ENCODE measurements around the gene PAXIP1. TPM values are rescaled to one million over a fixed set of nuclear protein-coding genes. Genes with fewer than 3 reads are reported as not detected.

PAXIP1 gene
- total RNA-seq, 1 experiment from 2014 or later: 18.8 TPM

GRCh38 chr7:154956427-154956826 lies 46.5 kb downstream of the PAXIP1 start:
- DNase-seq: no peak
- no peak for TF ChIP-seq CTCF (conservative IDR thresholded peaks at IDR 0.05)
- TF ChIP-seq EZH2 (IDR thresholded peaks at IDR 0.05; ENCODE audit: low read depth): no peak
- Histone ChIP-seq H2AFZ (no peak overlapping the region), H3K4me3 (no peak overlapping the region), H3K9me3 (ENCODE audit: insufficient read depth, low read depth) (no peaks in the 10 kb centered on the region), H4K20me1 (ENCODE audit: insufficient read depth) (no peaks in the 10 kb centered on the region), H3K27me3 (ENCODE audit: insufficient read depth, low read depth) (no peaks in the 10 kb centered on the region), H3K4me1 (replicated peaks; ENCODE audit: insufficient read depth) (no peaks in the 10 kb centered on the region), H3K36me3 (ENCODE audit: low read depth) (peaks cover 18% of the 10 kb centered on the region), H3K9me2 (ENCODE audit: insufficient read depth) (no peaks in the 10 kb centered on the region), H3K79me2 (ENCODE audit: low read depth) (no peaks in the 10 kb centered on the region), H3K27ac (no peak overlapping the region), H3K4me2 (no peak overlapping the region), H3F3A (ENCODE audit: insufficient read depth, low read depth) (no peaks in the 10 kb centered on the region; the same call in 1 of the 2 replicates)
- no TSS peak for BruUV-seq (replicated peaks)
- intact Hi-C loops (cut with micrococcal nuclease; ENCODE audit: unreplicated experiment): no loop called here
- ChIA-PET POLR2A (ENCODE audit: unreplicated experiment) (no interaction called here), CTCF (no interaction called here)

GRCh38 chr7:154953006-154953684 lies 49.8 kb downstream of the PAXIP1 start:
- H4K20me1 ChIP-seq (ENCODE audit: insufficient read depth): no peaks in the 10 kb centered on the region
- H3K9me3 ChIP-seq (ENCODE audit: insufficient read depth, low read depth): no peaks in the 10 kb centered on the region
- H3K27me3 ChIP-seq (ENCODE audit: insufficient read depth, low read depth): no peaks in the 10 kb centered on the region
- no peaks in the 10 kb centered on the region; the same call in 1 of the 2 replicates for H3F3A ChIP-seq (ENCODE audit: insufficient read depth, low read depth)
- no TSS peak for BruUV-seq (replicated peaks)
- no peak overlapping the region for H3K27ac ChIP-seq
- DNase-seq: peak in 1 of 2 experiments; percentile 22
- no peaks in the 10 kb centered on the region for H3K9me2 ChIP-seq (ENCODE audit: insufficient read depth)
- intact Hi-C loops (cut with micrococcal nuclease; ENCODE audit: unreplicated experiment): no loop called here
- TF ChIP-seq CTCF (conservative IDR thresholded peaks at IDR 0.05) (peak; percentile 84), EZH2 (IDR thresholded peaks at IDR 0.05; ENCODE audit: low read depth) (no peak)
- ChIA-PET CTCF (interaction anchor here (0.6 kb wide), 3 partner anchors 12 to 809 kb away, joined by 4 to 7 read pairs (median 4); no protein-coding TSS in a partner anchor), POLR2A (ENCODE audit: unreplicated experiment) (no interaction called here)
- H3K4me2 ChIP-seq: no peak overlapping the region
- no peak overlapping the region for H3K4me3 ChIP-seq
- H3K36me3 ChIP-seq (ENCODE audit: low read depth): peaks cover 18% of the 10 kb centered on the region; the same call in 1 of the 2 replicates
- no peaks in the 10 kb centered on the region for H3K79me2 ChIP-seq (ENCODE audit: low read depth)
- H2AFZ ChIP-seq: no peak overlapping the region
- H3K4me1 ChIP-seq (replicated peaks; ENCODE audit: insufficient read depth): no peaks in the 10 kb centered on the region

- TF ChIP-seq EZH2 (IDR thresholded peaks at IDR 0.05; ENCODE audit: low read depth): no peak
- no peak for TF ChIP-seq CTCF (conservative IDR thresholded peaks at IDR 0.05)
- Histone ChIP-seq H3K9me3 (ENCODE audit: insufficient read depth, low read depth) (no peaks in the 10 kb centered on the region), H3F3A (ENCODE audit: insufficient read depth, low read depth) (no peaks in the 10 kb centered on the region; the same call in 1 of the 2 replicates), H2AFZ (no peak overlapping the region), H3K4me3 (no peak overlapping the region), H3K4me2 (no peak overlapping the region), H3K4me1 (replicated peaks; ENCODE audit: insufficient read depth) (no peaks in the 10 kb centered on the region), H3K27ac (no peak overlapping the region), H3K27me3 (ENCODE audit: insufficient read depth, low read depth) (no peaks in the 10 kb centered on the region), H4K20me1 (ENCODE audit: insufficient read depth) (no peaks in the 10 kb centered on the region), H3K9me2 (ENCODE audit: insufficient read depth) (no peaks in the 10 kb centered on the region), H3K36me3 (ENCODE audit: low read depth) (peaks cover 27% of the 10 kb centered on the region), H3K79me2 (ENCODE audit: low read depth) (no peaks in the 10 kb centered on the region)
- ChIA-PET CTCF (no interaction called here), POLR2A (ENCODE audit: unreplicated experiment) (no interaction called here)
- no TSS peak for BruUV-seq (replicated peaks)
- intact Hi-C loops (cut with micrococcal nuclease; ENCODE audit: unreplicated experiment): no loop called here
- DNase-seq: no peak
Measured at GRCh38 chr7:154950960-154951359, 52.0 kb downstream of the PAXIP1 start.
